PC-3 (cell line): ENCODE data around the gene SMAD1. TPM values are rescaled to one million over a fixed set of nuclear protein-coding genes. Genes with fewer than 3 reads are reported as not detected.

Source experiments
- ATAC-seq: fragments of 200-7000 bp; cut with Tn5 transposase; 2 replicates; pipeline ENCODE4 v1.9.1; 2020; ENCODE audit warnings: mild to moderate bottlenecking, moderate library complexity
- BruUV-seq: library from RNA; stranded (reverse); fragments of 400-500 nt; replicated peaks from 2 replicates; lab custom pipeline; 2021; lab: Mats Ljungman, UMichigan
- CTCF ChIA-PET: fragments of 300-600 bp; sonication (Branson Sonifier 250); formaldehyde crosslinking; loops from one replicate; lab custom pipeline; 2022; ENCODE audit warnings: antibody characterized with exemption; lab: Charles Lee
- POLR2A ChIA-PET: fragments of 300-600 bp; sonication (Branson Sonifier 250); formaldehyde crosslinking; loops from one replicate; lab custom pipeline; 2022; ENCODE audit warnings: antibody characterized with exemption; ENCODE audit not compliant: unreplicated experiment; lab: Charles Lee
- DNase-seq: peaks from one replicate; pipeline ENCODE4 v3.0.0-alpha.2; 2015
- H2AFZ ChIP-seq: fragments of 300-600 bp; sonication (generic); 2 replicates; pipeline ENCODE4 v1.6.0; 2016; ENCODE audit warnings: antibody characterized with exemption, low read length
- H3F3A ChIP-seq: fragments of 300-600 bp; sonication (generic); one replicate; pipeline ENCODE4 v1.6.0; 2017; ENCODE audit warnings: antibody characterized with exemption, low read length, control low read depth, mild to moderate bottlenecking; ENCODE audit not compliant: unreplicated experiment
- H3K27ac ChIP-seq: fragments of 300-600 bp; sonication (generic); 2 replicates; pipeline ENCODE4 v1.5.1; 2016; ENCODE audit warnings: mild to moderate bottlenecking, low read length
- H3K27me3 ChIP-seq: fragments of 300-600 bp; sonication (generic); 2 replicates; pipeline ENCODE4 v1.6.1; 2016; ENCODE audit warnings: low read length, mixed read lengths
- H3K36me3 ChIP-seq: fragments of 300-600 bp; sonication (generic); 2 replicates; pipeline ENCODE4 v1.6.1; 2016; ENCODE audit warnings: low read depth, mixed run types, low read length, mixed read lengths
- H3K4me1 ChIP-seq: fragments of 300-600 bp; sonication (generic); 2 replicates; pipeline ENCODE4 v1.5.1; 2016; ENCODE audit warnings: low read length; ENCODE audit not compliant: insufficient read depth
- H3K4me2 ChIP-seq: fragments of 300-600 bp; sonication (generic); 2 replicates; pipeline ENCODE4 v1.6.0; 2016; ENCODE audit warnings: low read length
- H3K4me3 ChIP-seq: fragments of 300-600 bp; sonication (generic); 2 replicates; pipeline ENCODE4 v1.5.1; 2016; ENCODE audit warnings: mild to moderate bottlenecking, low read length, mixed read lengths
- H3K79me2 ChIP-seq: fragments of 300-600 bp; sonication (generic); 2 replicates; pipeline ENCODE4 v1.6.1; 2017; ENCODE audit warnings: low read length, mixed read lengths
- H3K9ac ChIP-seq: fragments of 300-600 bp; sonication (generic); 2 replicates; pipeline ENCODE4 v1.6.0; 2016; ENCODE audit warnings: mild to moderate bottlenecking, low read length
- H3K9me2 ChIP-seq: fragments of 300-600 bp; sonication (generic); replicated peaks from 2 replicates; pipeline ENCODE4 v1.6.1; 2016; ENCODE audit warnings: mixed run types, low read length, mixed read lengths
- H3K9me3 ChIP-seq: fragments of 300-600 bp; sonication (generic); 2 replicates; pipeline ENCODE4 v1.6.1; 2016; ENCODE audit warnings: low read length, mixed read lengths
- H4K20me1 ChIP-seq: fragments of 300-600 bp; sonication (generic); 2 replicates; pipeline ENCODE4 v1.6.1; 2016; ENCODE audit warnings: low read length, mixed read lengths
- CTCF ChIP-seq: fragments of 300-600 bp; sonication (generic); conservative IDR thresholded peaks from 2 replicates; pipeline ENCODE4 v1.5.1; 2017; ENCODE audit warnings: antibody characterized with exemption, low read depth, mild to moderate bottlenecking, low read length
- EZH2 ChIP-seq: fragments of 300-600 bp; sonication (generic); IDR thresholded peaks from one replicate; pipeline ENCODE4 v1.6.1; 2017; ENCODE audit warnings: antibody characterized with exemption, mild to moderate bottlenecking, low read length; ENCODE audit not compliant: unreplicated experiment
- EZH2phosphoT487 ChIP-seq: fragments of 300-600 bp; sonication (generic); IDR thresholded peaks from 2 replicates; pipeline ENCODE4 v1.6.1; 2018; ENCODE audit warnings: mild to moderate bottlenecking, antibody characterized with exemption, low read length, borderline replicate concordance
- intact Hi-C: fragments of 100-400 bp; cut with micrococcal nuclease; formaldehyde crosslinking; loops from 2 replicates; pipeline ENCODE4 v1.9.0; 2023
- total RNA-seq: library from RNA; depleted of rRNA; stranded (reverse); fragments of >200 nt; gene quantifications from 2 replicates; pipeline ENCODE4 v1.2.3, GENCODE V29; 2014

The SMAD1 gene
- total RNA-seq, 1 experiment from 2014 or later, result 13.3 TPM

DNA sequence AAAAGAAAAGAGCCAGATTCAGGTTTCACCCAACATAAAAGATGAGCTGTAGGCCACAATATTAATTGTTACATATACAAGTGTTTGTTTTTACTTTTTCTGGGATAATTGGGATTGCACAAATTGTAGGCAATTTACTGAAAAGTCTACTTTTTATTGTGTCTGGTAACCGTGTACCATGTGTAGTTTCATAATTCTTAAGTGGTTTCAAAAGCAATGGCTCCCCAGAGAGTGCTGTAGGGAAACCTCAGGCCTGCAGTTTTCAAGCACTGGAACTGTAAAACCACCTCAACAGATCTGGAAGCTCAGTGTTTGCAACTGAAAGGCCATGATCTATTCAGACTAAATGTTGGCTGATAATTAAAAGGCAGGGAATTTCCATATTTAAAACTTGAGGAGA, 83.7 kb downstream of the SMAD1 start:
- H3K27ac ChIP-seq, result no peak overlapping the region
- ChIA-PET CTCF (no interaction called here), POLR2A (interaction anchor here (0.6 kb wide), 1 partner anchor 12 kb away, joined by 3 read pairs; no protein-coding TSS in a partner anchor)
- H3K27me3 ChIP-seq, result no peaks in the 10 kb centered on the region
- intact Hi-C loops, result no loop called here
- H3K9me3 ChIP-seq, result no peaks in the 10 kb centered on the region
- H2AFZ ChIP-seq, result no peak overlapping the region
- H3K36me3 ChIP-seq, result no peaks in the 10 kb centered on the region; the same call in 1 of the 2 replicates
- DNase-seq (no peak), ATAC-seq (no peak)
- no TSS peak for BruUV-seq
- H3F3A ChIP-seq, result no peaks in the 10 kb centered on the region
- no peaks in the 10 kb centered on the region for H3K79me2 ChIP-seq
- no peaks in the 10 kb centered on the region for H3K9me2 ChIP-seq
- H3K9ac ChIP-seq, result no peak overlapping the region
- no peak for TF ChIP-seq EZH2
- no peak for TF ChIP-seq EZH2phosphoT487
- TF ChIP-seq CTCF, result no peak
- no peak overlapping the region for H3K4me2 ChIP-seq
- H3K4me1 ChIP-seq, result no peaks in the 10 kb centered on the region
- H4K20me1 ChIP-seq, result no peaks in the 10 kb centered on the region
- no peak overlapping the region for H3K4me3 ChIP-seq

- Histone ChIP-seq H3K36me3 (no peaks in the 10 kb centered on the region; the same call in 1 of the 2 replicates), H2AFZ (no peak overlapping the region), H3K4me1 (no peaks in the 10 kb centered on the region), H3K4me2 (no peak overlapping the region), H3K9me2 (no peaks in the 10 kb centered on the region), H3K27ac (no peak overlapping the region), H3K9me3 (no peaks in the 10 kb centered on the region), H3K4me3 (no peak overlapping the region), H3K27me3 (no peaks in the 10 kb centered on the region), H4K20me1 (no peaks in the 10 kb centered on the region), H3F3A (no peaks in the 10 kb centered on the region), H3K79me2 (no peaks in the 10 kb centered on the region), H3K9ac (no peak overlapping the region)
- no peak for DNase-seq
- no TSS peak for BruUV-seq
- ATAC-seq, result no peak
- ChIA-PET POLR2A (no interaction called here), CTCF (no interaction called here)
- TF ChIP-seq EZH2phosphoT487 (no peak), EZH2 (no peak), CTCF (no peak)
- intact Hi-C loops, result no loop called here
Observed at GRCh38 chr4:145566086-145566708, 84.5 kb downstream of the SMAD1 start.

DNA sequence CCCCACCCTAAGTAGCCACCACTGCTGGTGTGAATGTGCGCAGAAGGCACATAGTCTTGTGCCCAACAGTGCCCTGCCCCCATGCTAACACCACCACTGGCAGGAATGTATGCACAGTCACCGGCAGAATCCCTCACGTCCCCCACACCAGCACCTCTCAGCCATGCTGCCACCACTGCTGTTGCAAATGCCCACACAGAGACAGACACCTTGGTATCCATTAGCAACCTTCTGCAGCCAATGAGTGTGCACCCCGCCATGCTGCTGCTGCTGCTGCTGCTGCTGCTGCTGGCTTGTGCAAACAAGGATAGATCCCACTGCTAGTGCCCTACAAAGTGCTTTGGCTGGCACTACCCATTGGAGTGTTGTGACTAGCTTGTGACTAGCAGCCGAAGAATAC, 85.1 kb downstream of the SMAD1 start:
- Histone ChIP-seq H3K4me3 (no peak overlapping the region), H3K27ac (no peak overlapping the region), H3K27me3 (no peaks in the 10 kb centered on the region), H4K20me1 (no peaks in the 10 kb centered on the region), H3K9ac (no peak overlapping the region), H2AFZ (no peak overlapping the region), H3K79me2 (no peaks in the 10 kb centered on the region), H3K9me2 (no peaks in the 10 kb centered on the region), H3F3A (no peaks in the 10 kb centered on the region), H3K4me2 (no peak overlapping the region), H3K4me1 (no peaks in the 10 kb centered on the region), H3K36me3 (no peaks in the 10 kb centered on the region; the same call in 1 of the 2 replicates), H3K9me3 (no peaks in the 10 kb centered on the region)
- intact Hi-C loops, result no loop called here
- CTCF ChIA-PET, result no interaction called here
- BruUV-seq, result no TSS peak
- POLR2A ChIA-PET, result no interaction called here
- DNase-seq (no peak), ATAC-seq (no peak)
- TF ChIP-seq CTCF, result no peak
- no peak for TF ChIP-seq EZH2
- TF ChIP-seq EZH2phosphoT487, result no peak
